CD4-positive, alpha-beta T cell (primary cell): ENCODE results near the gene DNAAF6. TPM values are rescaled to one million over a fixed set of nuclear protein-coding genes. Genes with fewer than 3 reads are reported as not detected.
A peak's percentile ranks its signal among the peaks of the same experiment; 100 is the strongest.
"Not testable (repeated sequence)": the region's sequence is repeated elsewhere in the genome, so short reads cannot be mapped to it uniquely, and the experiment has no call there.

Experiments
- ATAC-seq: fragments of 200-7000 bp; cut with Tn5 transposase; one replicate; pipeline ENCODE4 v1.10.0; 2022; ENCODE audit warnings: mild to moderate bottlenecking; ENCODE audit not compliant: poor library complexity
- CTCF ChIA-PET: fragments of 350-600 bp; sonication (Branson Sonifier 250); formaldehyde crosslinking; loops from one replicate; lab custom pipeline; 2021; ENCODE audit warnings: antibody characterized with exemption, inconsistent platforms; lab: Charles Lee
- POLR2A ChIA-PET: fragments of 350-600 bp; sonication (Branson Sonifier 250); formaldehyde crosslinking; loops from one replicate; lab custom pipeline; 2021; ENCODE audit warnings: antibody characterized with exemption, inconsistent platforms; lab: Charles Lee
- DNase-seq, 14 experiments: peaks; one replicate each; pipeline ENCODE4 v3.0.0-alpha.2; 2013 to 2020; ENCODE audit warnings: mixed read lengths in 2 of 14
- H3K27ac ChIP-seq, 2 donors: one replicate each; pipeline versions ENCODE4 v1.5.1 to v1.7.0; 2013; ENCODE audit warnings: low read length in 2 of 2, low read depth in 1 of 2, mild to moderate bottlenecking in 1 of 2
- H3K27me3 ChIP-seq, 2 experiments: 1 replicate in 1 of 2; 2 replicates in 1 of 2; pipeline versions ENCODE4 v1.6.1 to v1.7.0; 2013; ENCODE audit warnings: low read length in 2 of 2, control low read depth in 1 of 2, mild to moderate bottlenecking in 1 of 2, moderate library complexity in 1 of 2; ENCODE audit not compliant: insufficient read depth in 2 of 2, control insufficient read depth in 1 of 2
- H3K36me3 ChIP-seq: one replicate; pipeline ENCODE4 v1.6.1; 2013; ENCODE audit warnings: low read length, control low read depth; ENCODE audit not compliant: insufficient read depth
- H3K4me1 ChIP-seq: one replicate; pipeline ENCODE4 v1.6.1; 2013; ENCODE audit warnings: low read length, control low read depth; ENCODE audit not compliant: insufficient read depth
- H3K4me3 ChIP-seq: one replicate; pipeline ENCODE4 v1.5.1; 2013; ENCODE audit warnings: mild to moderate bottlenecking, low read length, moderate library complexity
- H3K9me3 ChIP-seq, 2 experiments: 1 replicate in 1 of 2; 2 replicates in 1 of 2; pipeline versions ENCODE4 v1.6.1 to v1.7.0; 2013; ENCODE audit warnings: low read length in 2 of 2, mild to moderate bottlenecking in 2 of 2, control low read depth in 1 of 2, moderate library complexity in 1 of 2; ENCODE audit not compliant: control insufficient read depth in 1 of 2, insufficient read depth in 1 of 2
- H3K27ac Mint-ChIP-seq: one replicate; pipeline ENCODE4 v1.8.0; 2020; ENCODE audit warnings: mixed read lengths
- H3K27me3 Mint-ChIP-seq: one replicate; pipeline ENCODE4 v1.8.0; 2021; ENCODE audit warnings: mixed read lengths
- H3K36me3 Mint-ChIP-seq: one replicate; pipeline ENCODE4 v1.8.0; 2021; ENCODE audit warnings: low read depth, mixed read lengths
- H3K4me1 Mint-ChIP-seq: one replicate; pipeline ENCODE4 v1.8.0; 2021; ENCODE audit warnings: low read depth, mixed read lengths
- H3K4me3 Mint-ChIP-seq: one replicate; pipeline ENCODE4 v1.8.0; 2020; ENCODE audit warnings: mild to moderate bottlenecking, mixed read lengths
- H3K9me3 Mint-ChIP-seq: one replicate; pipeline ENCODE4 v1.8.0; 2020; ENCODE audit warnings: mixed read lengths
- intact Hi-C, 2 experiments: fragments of 100-400 bp; cut with DNase I in 1 of 2; cut with micrococcal nuclease in 1 of 2; formaldehyde crosslinking; loops; one replicate each; pipeline versions ENCODE4 v1.15.1 to v1.9.0; 2023 to 2025; cut with DNase I, micrococcal nuclease
- polyA plus RNA-seq, 2 donors: library from polyadenylated mRNA; unstranded; fragments of 120-200 nt; gene quantifications; one replicate each; pipeline ENCODE4 v1.2.1, GENCODE V29; 2013
- total RNA-seq, 174 experiments: library from RNA in 2 of 174; stranded (reverse) in 2 of 174; gene quantifications; one replicate each; pipeline ENCODE4 v1.2.3 and lab custom pipeline; 2021 to 2026
- TF ChIP-seq, protein P1 (sequence below): fragments of 200-600 bp; IDR thresholded peaks from one replicate; pipeline ENCODE4 v1.8.0; 2022; ENCODE audit warnings: antibody characterized with exemption, mild to moderate bottlenecking

The DNAAF6 gene
- total RNA-seq (not detected), total RNA-seq (lab: John Stamatoyannopoulos, UW) (0 to 0.16 (median 0) reads per million in 172 experiments)
- not detected for polyA plus RNA-seq (2013, experiment 1 of 2)
- polyA plus RNA-seq (2013, experiment 2 of 2), result not detected

DNA sequence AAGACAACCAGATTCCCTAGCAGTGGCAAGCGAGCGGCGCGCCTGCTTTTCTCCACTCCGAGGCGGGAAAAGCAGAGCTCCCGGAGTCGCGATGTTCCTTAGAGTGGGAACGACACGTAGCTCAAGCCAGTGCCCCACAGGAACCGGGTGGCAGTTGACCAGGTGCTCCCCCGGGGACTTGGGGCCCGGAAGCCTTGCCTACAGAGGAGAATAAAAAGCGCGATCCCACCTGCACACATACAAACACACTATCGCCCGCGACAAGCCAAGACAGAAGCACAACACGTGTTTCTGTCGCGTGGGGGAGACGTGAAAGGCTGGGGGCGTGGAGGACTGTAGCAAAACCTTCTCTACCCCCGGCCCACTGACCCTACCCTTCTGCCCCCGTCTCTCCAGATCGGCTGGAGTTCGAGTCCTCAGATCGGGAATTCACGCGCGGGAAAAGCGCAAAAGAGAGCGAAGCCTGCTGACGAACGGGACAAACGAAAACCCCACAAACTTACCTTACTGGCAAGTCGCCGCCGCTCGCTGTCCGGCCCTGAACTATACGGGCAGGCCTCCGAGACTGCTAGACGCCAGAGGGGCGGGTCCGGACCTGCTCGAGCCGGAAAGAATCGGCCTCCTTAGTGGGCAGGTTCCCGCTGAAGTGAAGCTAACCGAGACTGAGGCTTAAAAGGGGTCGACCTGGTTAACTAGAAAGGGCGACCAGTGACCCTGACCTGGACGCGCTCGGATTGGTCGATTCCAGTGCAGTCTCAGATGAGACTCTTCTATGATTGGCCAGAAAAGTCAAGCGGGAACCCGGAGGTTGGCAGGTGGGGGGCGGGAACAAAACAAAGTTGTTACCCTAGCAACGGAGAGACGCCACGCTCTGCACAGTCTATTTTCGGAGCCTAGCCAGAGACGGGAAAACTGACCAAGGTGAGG, at the start of gene DNAAF6, which contains the start of gene NUP62CL:
DNAAF6 (plus strand) TSS at position 842 of the 927 bp plus-strand sequence. CDS start 6,265 bp downstream, outside the sequence.
NUP62CL (minus strand) TSS at position 664 of the 927 bp plus-strand sequence. CDS start 31,287 bp downstream, outside the sequence.
- Mint-ChIP-seq H3K4me1 (peaks cover 12% of the 10 kb centered on the region), H3K4me3 (peak within 1 kb of the TSS; percentile 88), H3K36me3 (no peaks in the 10 kb centered on the region), H3K9me3 (no peaks in the 10 kb centered on the region), H3K27me3 (no peaks in the 10 kb centered on the region), H3K27ac (peak within 1 kb of the TSS; percentile 30)
- ChIA-PET POLR2A (no interaction called here), CTCF (no interaction called here)
- intact Hi-C loops, result loop anchor here (5.0 to 10.0 kb wide), 3 partner anchors 81 to 201 kb away; partner anchors contain the start of genes MORC4 (in 1 of the 2) and RBM41 (in 1 of the 2)
- Histone ChIP-seq H3K27ac (no peak within 1 kb of the TSS), H3K27me3 (no peaks in the 10 kb centered on the region), H3K9me3 (no peaks in the 10 kb centered on the region), H3K4me3 (peak within 1 kb of the TSS; percentile 70), H3K4me1 (peaks cover 9% of the 10 kb centered on the region), H3K36me3 (no peaks in the 10 kb centered on the region)
- ATAC-seq (peak; percentile 92), DNase-seq (peak; percentile 35 to 86 (median 58))
- TF ChIP-seq, protein P1, sequence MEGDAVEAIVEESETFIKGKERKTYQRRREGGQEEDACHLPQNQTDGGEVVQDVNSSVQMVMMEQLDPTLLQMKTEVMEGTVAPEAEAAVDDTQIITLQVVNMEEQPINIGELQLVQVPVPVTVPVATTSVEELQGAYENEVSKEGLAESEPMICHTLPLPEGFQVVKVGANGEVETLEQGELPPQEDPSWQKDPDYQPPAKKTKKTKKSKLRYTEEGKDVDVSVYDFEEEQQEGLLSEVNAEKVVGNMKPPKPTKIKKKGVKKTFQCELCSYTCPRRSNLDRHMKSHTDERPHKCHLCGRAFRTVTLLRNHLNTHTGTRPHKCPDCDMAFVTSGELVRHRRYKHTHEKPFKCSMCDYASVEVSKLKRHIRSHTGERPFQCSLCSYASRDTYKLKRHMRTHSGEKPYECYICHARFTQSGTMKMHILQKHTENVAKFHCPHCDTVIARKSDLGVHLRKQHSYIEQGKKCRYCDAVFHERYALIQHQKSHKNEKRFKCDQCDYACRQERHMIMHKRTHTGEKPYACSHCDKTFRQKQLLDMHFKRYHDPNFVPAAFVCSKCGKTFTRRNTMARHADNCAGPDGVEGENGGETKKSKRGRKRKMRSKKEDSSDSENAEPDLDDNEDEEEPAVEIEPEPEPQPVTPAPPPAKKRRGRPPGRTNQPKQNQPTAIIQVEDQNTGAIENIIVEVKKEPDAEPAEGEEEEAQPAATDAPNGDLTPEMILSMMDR, result no peak

DNA sequence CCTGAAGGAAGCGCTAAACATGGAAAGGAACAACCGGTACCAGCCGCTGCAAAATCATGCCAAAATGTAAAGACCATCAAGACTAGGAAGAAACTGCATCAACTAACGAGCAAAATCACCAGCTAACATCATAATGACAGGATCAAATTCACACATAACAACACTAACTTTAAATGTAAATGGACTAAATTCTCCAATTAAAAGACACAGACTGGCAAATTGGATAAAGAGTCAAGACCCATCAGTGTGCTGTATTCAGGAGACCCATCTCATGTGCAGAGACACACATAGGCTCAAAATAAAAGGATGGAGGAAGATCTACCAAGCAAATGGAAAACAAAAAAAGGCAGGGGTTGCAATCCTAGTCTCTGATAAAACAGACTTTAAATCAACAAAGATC, 48.8 kb upstream of the DNAAF6 start:
- H3K4me1 ChIP-seq, H3K27me3 ChIP-seq, H3K9me3 ChIP-seq, ATAC-seq, intact Hi-C loops, DNase-seq, H3K4me1 Mint-ChIP-seq, H3K27me3 Mint-ChIP-seq, H3K36me3 ChIP-seq, H3K9me3 Mint-ChIP-seq, H3K27ac ChIP-seq, H3K4me3 Mint-ChIP-seq, CTCF ChIA-PET, POLR2A ChIA-PET, H3K27ac Mint-ChIP-seq, H3K36me3 Mint-ChIP-seq, H3K4me3 ChIP-seq: not testable (repeated sequence)

DNA sequence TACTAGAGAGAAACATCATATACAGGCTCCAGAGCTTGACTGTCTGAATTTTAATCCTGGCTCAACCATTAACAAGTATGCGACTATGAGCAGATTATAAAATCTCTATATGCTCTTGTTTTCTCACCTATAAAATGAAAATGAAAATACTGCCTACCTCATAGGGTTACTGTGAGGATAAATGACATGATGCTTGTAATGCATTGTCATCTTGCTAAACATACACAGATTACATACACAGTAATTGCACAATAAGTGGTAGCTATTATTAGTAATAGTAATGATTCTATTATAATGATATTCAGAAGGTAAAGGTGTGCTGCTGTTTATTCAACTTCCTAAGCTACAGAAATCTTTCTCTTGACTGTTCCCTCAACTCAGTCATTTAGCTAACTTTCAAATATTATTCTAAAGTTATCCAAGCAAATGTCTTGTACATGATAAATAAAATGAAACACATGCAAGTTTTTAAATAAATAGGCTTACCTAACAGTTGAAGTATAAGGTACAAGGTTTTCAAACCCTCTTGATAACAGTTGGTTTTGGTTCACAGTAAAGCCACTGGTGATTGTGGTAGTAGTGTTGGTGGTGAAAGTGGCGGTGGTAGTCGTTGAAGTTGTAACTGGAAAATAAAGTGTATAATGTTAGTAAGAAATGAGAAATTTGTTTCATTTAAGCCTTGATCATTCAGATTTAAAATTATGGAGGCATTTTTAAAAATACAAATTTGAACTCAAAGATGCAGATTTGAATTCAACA, 39.1 kb upstream of the DNAAF6 start:
- H3K27ac ChIP-seq, result no peak overlapping the region
- no peaks in the 10 kb centered on the region for H3K9me3 ChIP-seq
- H3K27me3 ChIP-seq, result no peaks in the 10 kb centered on the region
- ChIA-PET POLR2A (no interaction called here), CTCF (no interaction called here)
- Mint-ChIP-seq H3K27me3 (no peaks in the 10 kb centered on the region), H3K27ac (no peak overlapping the region), H3K4me1 (no peaks in the 10 kb centered on the region), H3K4me3 (no peak overlapping the region), H3K36me3 (no peaks in the 10 kb centered on the region), H3K9me3 (no peaks in the 10 kb centered on the region)
- DNase-seq, result peak in 1 of 14 experiments; percentile 11
- intact Hi-C loops, result loop anchor here in 1 of 2 experiments (10.0 kb wide), 1 partner anchor 53 kb away; the partner anchor contains the start of gene RBM41
- no peak for ATAC-seq
- H3K4me1 ChIP-seq, result no peaks in the 10 kb centered on the region
- H3K4me3 ChIP-seq, result no peak overlapping the region
- TF ChIP-seq, protein P1, result no peak
- no peaks in the 10 kb centered on the region for H3K36me3 ChIP-seq
